HepG2 (cell line): ENCODE data around the gene PNPLA1.

Experiments used
- ELF3 ChIP-seq: IDR thresholded peaks from 2 replicates; pipeline ENCODE4 v1.6.1; 2016; ENCODE audit warnings: missing genetic modification reagents, missing compliant biosample characterization
- NFE2L2 ChIP-seq: fragments of 150-350 bp; IDR thresholded peaks from 2 replicates; pipeline ENCODE4 v1.6.1; 2014; ENCODE audit warnings: low read length
- PAX8 ChIP-seq: sonication (generic); formaldehyde crosslinking; IDR thresholded peaks from 2 replicates; pipeline ENCODE4 v1.8.0; 2022; ENCODE audit warnings: mild to moderate bottlenecking, missing genetic modification reagents, borderline replicate concordance
- ZNF253 ChIP-seq: sonication (generic); formaldehyde crosslinking; IDR thresholded peaks from 2 replicates; pipeline ENCODE4 v1.8.0; 2022; ENCODE audit warnings: mild to moderate bottlenecking, missing genetic modification reagents, borderline replicate concordance
- ZNF547 ChIP-seq: sonication (generic); formaldehyde crosslinking; IDR thresholded peaks from 2 replicates; pipeline ENCODE4 v1.5.1; 2020; ENCODE audit warnings: mild to moderate bottlenecking, missing genetic modification reagents
- ZNF776 ChIP-seq: sonication (generic); formaldehyde crosslinking; IDR thresholded peaks from 2 replicates; pipeline ENCODE4 v1.4.0; 2020; ENCODE audit warnings: mild to moderate bottlenecking, missing genetic modification reagents
- TF ChIP-seq, protein P1 (sequence below): sonication (generic); formaldehyde crosslinking; IDR thresholded peaks from 2 replicates; pipeline ENCODE4 v1.5.0; 2020; ENCODE audit warnings: mild to moderate bottlenecking, missing genetic modification reagents, moderate library complexity
- TF ChIP-seq, protein P2 (sequence below): sonication (generic); formaldehyde crosslinking; IDR thresholded peaks from 2 replicates; pipeline ENCODE4 v1.8.1; 2023; ENCODE audit warnings: mild to moderate bottlenecking, missing genetic modification reagents
- TF ChIP-seq, protein P3 (sequence below): sonication (generic); formaldehyde crosslinking; IDR thresholded peaks from 2 replicates; pipeline ENCODE4 v1.4.0; 2020; ENCODE audit warnings: missing genetic modification reagents, borderline replicate concordance
- TF ChIP-seq, protein P4 (sequence below): fragments of 450-650 bp; IDR thresholded peaks from 2 replicates; pipeline ENCODE4 v1.6.1; 2017; ENCODE audit warnings: mild to moderate bottlenecking

DNA sequence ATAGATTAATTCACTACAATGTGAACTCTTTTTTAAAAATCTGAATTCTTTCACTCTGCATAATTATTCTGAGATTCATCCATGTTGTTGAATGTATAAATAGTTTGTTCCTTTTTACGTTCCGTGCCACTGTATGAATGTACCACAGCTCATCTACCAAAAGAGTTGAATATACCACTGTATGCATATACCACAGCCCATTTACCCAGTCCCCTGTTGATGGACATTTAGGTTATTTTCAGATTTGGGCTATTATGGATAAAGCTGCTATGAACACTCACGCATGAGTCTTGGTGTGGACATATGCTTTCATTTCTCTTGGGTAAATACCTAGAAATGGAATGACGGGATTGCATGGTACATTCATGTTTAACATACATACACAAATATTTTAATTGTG is 28.2 kb downstream of the PNPLA1 start:
- no peak for TF ChIP-seq PAX8 (CRISPR knock-in tag)
- TF ChIP-seq NFE2L2, result no peak
- TF ChIP-seq, protein P1, sequence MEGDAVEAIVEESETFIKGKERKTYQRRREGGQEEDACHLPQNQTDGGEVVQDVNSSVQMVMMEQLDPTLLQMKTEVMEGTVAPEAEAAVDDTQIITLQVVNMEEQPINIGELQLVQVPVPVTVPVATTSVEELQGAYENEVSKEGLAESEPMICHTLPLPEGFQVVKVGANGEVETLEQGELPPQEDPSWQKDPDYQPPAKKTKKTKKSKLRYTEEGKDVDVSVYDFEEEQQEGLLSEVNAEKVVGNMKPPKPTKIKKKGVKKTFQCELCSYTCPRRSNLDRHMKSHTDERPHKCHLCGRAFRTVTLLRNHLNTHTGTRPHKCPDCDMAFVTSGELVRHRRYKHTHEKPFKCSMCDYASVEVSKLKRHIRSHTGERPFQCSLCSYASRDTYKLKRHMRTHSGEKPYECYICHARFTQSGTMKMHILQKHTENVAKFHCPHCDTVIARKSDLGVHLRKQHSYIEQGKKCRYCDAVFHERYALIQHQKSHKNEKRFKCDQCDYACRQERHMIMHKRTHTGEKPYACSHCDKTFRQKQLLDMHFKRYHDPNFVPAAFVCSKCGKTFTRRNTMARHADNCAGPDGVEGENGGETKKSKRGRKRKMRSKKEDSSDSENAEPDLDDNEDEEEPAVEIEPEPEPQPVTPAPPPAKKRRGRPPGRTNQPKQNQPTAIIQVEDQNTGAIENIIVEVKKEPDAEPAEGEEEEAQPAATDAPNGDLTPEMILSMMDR, result no peak
- TF ChIP-seq ZNF253 (CRISPR knock-in tag), result no peak
- TF ChIP-seq, protein P2, sequence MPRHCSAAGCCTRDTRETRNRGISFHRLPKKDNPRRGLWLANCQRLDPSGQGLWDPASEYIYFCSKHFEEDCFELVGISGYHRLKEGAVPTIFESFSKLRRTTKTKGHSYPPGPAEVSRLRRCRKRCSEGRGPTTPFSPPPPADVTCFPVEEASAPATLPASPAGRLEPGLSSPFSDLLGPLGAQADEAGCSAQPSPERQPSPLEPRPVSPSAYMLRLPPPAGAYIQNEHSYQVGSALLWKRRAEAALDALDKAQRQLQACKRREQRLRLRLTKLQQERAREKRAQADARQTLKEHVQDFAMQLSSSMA (CRISPR knock-in tag), result no peak
- TF ChIP-seq, protein P3, sequence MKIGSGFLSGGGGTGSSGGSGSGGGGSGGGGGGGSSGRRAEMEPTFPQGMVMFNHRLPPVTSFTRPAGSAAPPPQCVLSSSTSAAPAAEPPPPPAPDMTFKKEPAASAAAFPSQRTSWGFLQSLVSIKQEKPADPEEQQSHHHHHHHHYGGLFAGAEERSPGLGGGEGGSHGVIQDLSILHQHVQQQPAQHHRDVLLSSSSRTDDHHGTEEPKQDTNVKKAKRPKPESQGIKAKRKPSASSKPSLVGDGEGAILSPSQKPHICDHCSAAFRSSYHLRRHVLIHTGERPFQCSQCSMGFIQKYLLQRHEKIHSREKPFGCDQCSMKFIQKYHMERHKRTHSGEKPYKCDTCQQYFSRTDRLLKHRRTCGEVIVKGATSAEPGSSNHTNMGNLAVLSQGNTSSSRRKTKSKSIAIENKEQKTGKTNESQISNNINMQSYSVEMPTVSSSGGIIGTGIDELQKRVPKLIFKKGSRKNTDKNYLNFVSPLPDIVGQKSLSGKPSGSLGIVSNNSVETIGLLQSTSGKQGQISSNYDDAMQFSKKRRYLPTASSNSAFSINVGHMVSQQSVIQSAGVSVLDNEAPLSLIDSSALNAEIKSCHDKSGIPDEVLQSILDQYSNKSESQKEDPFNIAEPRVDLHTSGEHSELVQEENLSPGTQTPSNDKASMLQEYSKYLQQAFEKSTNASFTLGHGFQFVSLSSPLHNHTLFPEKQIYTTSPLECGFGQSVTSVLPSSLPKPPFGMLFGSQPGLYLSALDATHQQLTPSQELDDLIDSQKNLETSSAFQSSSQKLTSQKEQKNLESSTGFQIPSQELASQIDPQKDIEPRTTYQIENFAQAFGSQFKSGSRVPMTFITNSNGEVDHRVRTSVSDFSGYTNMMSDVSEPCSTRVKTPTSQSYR (CRISPR knock-in tag), result no peak
- no peak for TF ChIP-seq ZNF776 (CRISPR knock-in tag)
- no peak for TF ChIP-seq ZNF547 (CRISPR knock-in tag)
- no peak for TF ChIP-seq ELF3 (CRISPR knock-in tag)
- TF ChIP-seq, protein P4, sequence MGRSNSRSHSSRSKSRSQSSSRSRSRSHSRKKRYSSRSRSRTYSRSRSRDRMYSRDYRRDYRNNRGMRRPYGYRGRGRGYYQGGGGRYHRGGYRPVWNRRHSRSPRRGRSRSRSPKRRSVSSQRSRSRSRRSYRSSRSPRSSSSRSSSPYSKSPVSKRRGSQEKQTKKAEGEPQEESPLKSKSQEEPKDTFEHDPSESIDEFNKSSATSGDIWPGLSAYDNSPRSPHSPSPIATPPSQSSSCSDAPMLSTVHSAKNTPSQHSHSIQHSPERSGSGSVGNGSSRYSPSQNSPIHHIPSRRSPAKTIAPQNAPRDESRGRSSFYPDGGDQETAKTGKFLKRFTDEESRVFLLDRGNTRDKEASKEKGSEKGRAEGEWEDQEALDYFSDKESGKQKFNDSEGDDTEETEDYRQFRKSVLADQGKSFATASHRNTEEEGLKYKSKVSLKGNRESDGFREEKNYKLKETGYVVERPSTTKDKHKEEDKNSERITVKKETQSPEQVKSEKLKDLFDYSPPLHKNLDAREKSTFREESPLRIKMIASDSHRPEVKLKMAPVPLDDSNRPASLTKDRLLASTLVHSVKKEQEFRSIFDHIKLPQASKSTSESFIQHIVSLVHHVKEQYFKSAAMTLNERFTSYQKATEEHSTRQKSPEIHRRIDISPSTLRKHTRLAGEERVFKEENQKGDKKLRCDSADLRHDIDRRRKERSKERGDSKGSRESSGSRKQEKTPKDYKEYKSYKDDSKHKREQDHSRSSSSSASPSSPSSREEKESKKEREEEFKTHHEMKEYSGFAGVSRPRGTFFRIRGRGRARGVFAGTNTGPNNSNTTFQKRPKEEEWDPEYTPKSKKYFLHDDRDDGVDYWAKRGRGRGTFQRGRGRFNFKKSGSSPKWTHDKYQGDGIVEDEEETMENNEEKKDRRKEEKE, result no peak
